IMR-90 (cell line): ENCODE results near the gene FAT1. TPM values are rescaled to one million over a fixed set of nuclear protein-coding genes. Genes with fewer than 3 reads are reported as not detected.

Source experiments
- ATAC-seq: fragments of 200-7000 bp; cut with Tn5 transposase; 2 replicates; pipeline ENCODE4 v1.9.1; 2020; ENCODE audit warnings: low read depth, mild to moderate bottlenecking, moderate library complexity
- BruUV-seq: library from RNA; stranded (reverse); fragments of 400-500 nt; replicated peaks from 2 replicates; lab custom pipeline; 2021; lab: Mats Ljungman, UMichigan
- CTCF ChIA-PET: fragments of 300-600 bp; formaldehyde crosslinking; extraction: SDS; loops from one replicate; lab custom pipeline; 2021; ENCODE audit warnings: antibody characterized with exemption; lab: Yijun Ruan, JAX
- POLR2A ChIA-PET: fragments of 300-600 bp; sonication (Branson Sonifier 250); formaldehyde crosslinking; loops from one replicate; lab custom pipeline; 2022; ENCODE audit warnings: antibody characterized with exemption; ENCODE audit not compliant: unreplicated experiment; lab: Charles Lee
- DNase-seq: peaks from one replicate; pipeline ENCODE4 v3.0.0; 2013
- H2AFZ ChIP-seq: replicated peaks from 2 replicates; pipeline ENCODE3; 2013; ENCODE audit warnings: low read length, mild to moderate bottlenecking; ENCODE audit not compliant: poor library complexity
- H2AK5ac ChIP-seq: 2 replicates; pipeline ENCODE4 v1.6.1; 2013; ENCODE audit warnings: low read depth, low read length, inconsistent platforms
- H2AK9ac ChIP-seq: replicated peaks from 2 replicates; pipeline ENCODE3; 2013; ENCODE audit warnings: mild to moderate bottlenecking, low read depth, low read length, moderate library complexity; ENCODE audit not compliant: poor library complexity
- H2BK120ac ChIP-seq: 2 replicates; pipeline ENCODE4 v1.6.1; 2013; ENCODE audit warnings: low read depth, low read length, inconsistent platforms
- H2BK15ac ChIP-seq: 3 replicates; pipeline ENCODE4 v1.6.1; 2013; ENCODE audit warnings: low read depth, low read length, inconsistent platforms
- H2BK20ac ChIP-seq: 2 replicates; pipeline ENCODE4 v1.6.1; 2013; ENCODE audit warnings: low read depth, mild to moderate bottlenecking, inconsistent platforms, low read length, moderate library complexity
- H2BK5ac ChIP-seq: 2 replicates; pipeline ENCODE4 v1.6.1; 2013; ENCODE audit warnings: mild to moderate bottlenecking, low read depth, low read length, inconsistent platforms; ENCODE audit not compliant: poor library complexity, severe bottlenecking
- H3K14ac ChIP-seq: replicated peaks from 2 replicates; pipeline ENCODE4 v1.6.1; 2013; ENCODE audit warnings: low read depth, low read length, inconsistent platforms
- H3K18ac ChIP-seq: 2 replicates; pipeline ENCODE4 v1.6.1; 2013; ENCODE audit warnings: low read depth, low read length, control low read depth
- H3K23ac ChIP-seq: 2 replicates; pipeline ENCODE4 v1.6.1; 2013; ENCODE audit warnings: low read depth, low read length, inconsistent platforms
- H3K27ac ChIP-seq: 2 replicates; pipeline ENCODE4 v1.5.1; 2013; ENCODE audit warnings: mild to moderate bottlenecking, control low read depth, low read length; ENCODE audit not compliant: insufficient read depth
- H3K27me3 ChIP-seq: 2 replicates; pipeline ENCODE4 v1.6.1; 2013; ENCODE audit warnings: low read length; ENCODE audit not compliant: control insufficient read depth, insufficient read depth
- H3K36me3 ChIP-seq: 2 replicates; pipeline ENCODE4 v1.6.1; 2013; ENCODE audit warnings: low read length, mixed read lengths; ENCODE audit not compliant: control insufficient read depth, insufficient read depth
- H3K4ac ChIP-seq: 2 replicates; pipeline ENCODE4 v1.6.1; 2013; ENCODE audit warnings: low read depth, low read length, inconsistent platforms
- H3K4me1 ChIP-seq: 2 replicates; pipeline ENCODE4 v1.6.1; 2013; ENCODE audit warnings: low read length, mixed read lengths; ENCODE audit not compliant: control insufficient read depth, insufficient read depth
- H3K4me2 ChIP-seq: 2 replicates; pipeline ENCODE4 v1.6.1; 2013; ENCODE audit warnings: low read depth, mild to moderate bottlenecking, control low read depth, low read length, moderate library complexity
- H3K4me3 ChIP-seq: 2 replicates; pipeline ENCODE4 v1.5.1; 2013; ENCODE audit warnings: low read depth, mild to moderate bottlenecking, control low read depth, low read length, moderate library complexity; ENCODE audit not compliant: insufficient read depth
- H3K56ac ChIP-seq: 2 replicates; pipeline ENCODE4 v1.6.1; 2013; ENCODE audit warnings: low read length, inconsistent platforms; ENCODE audit not compliant: insufficient read depth; ENCODE audit errors: extremely low read depth
- H3K79me1 ChIP-seq, 2 experiments: 2 replicates each; pipeline ENCODE4 v1.6.1; 2013; ENCODE audit warnings: low read length in 2 of 2, inconsistent platforms in 1 of 2, low read depth in 1 of 2
- H3K9ac ChIP-seq: 2 replicates; pipeline ENCODE4 v1.6.1; 2013; ENCODE audit warnings: low read depth, low read length, control low read depth
- H3K9me1 ChIP-seq: 2 replicates; pipeline ENCODE4 v1.6.1; 2013; ENCODE audit warnings: low read length, inconsistent platforms; ENCODE audit not compliant: insufficient read depth
- H3K9me3 ChIP-seq: 2 replicates; pipeline ENCODE4 v1.6.1; 2013; ENCODE audit warnings: low read length; ENCODE audit not compliant: control insufficient read depth, insufficient read depth
- H4K20me1 ChIP-seq: 2 replicates; pipeline ENCODE4 v1.6.1; 2013; ENCODE audit warnings: low read length, inconsistent platforms; ENCODE audit not compliant: insufficient read depth
- H4K5ac ChIP-seq: 2 replicates; pipeline ENCODE4 v1.6.1; 2013; ENCODE audit warnings: mild to moderate bottlenecking, low read depth, low read length, control low read depth
- H4K8ac ChIP-seq, 2 experiments: 2 replicates each; pipeline ENCODE4 v1.6.1; 2013; ENCODE audit warnings: low read depth in 2 of 2, low read length in 2 of 2, control low read depth in 1 of 2, inconsistent platforms in 1 of 2
- H4K91ac ChIP-seq: 2 replicates; pipeline ENCODE4 v1.6.1; 2013; ENCODE audit warnings: low read depth, low read length, inconsistent platforms; ENCODE audit not compliant: insufficient read depth
- BHLHE40 ChIP-seq: fragments of 150-350 bp; IDR thresholded peaks from 2 replicates; pipeline ENCODE4 v1.6.1; 2016; ENCODE audit warnings: mild to moderate bottlenecking, low read depth, low read length
- CHD1 ChIP-seq: IDR thresholded peaks from 2 replicates; pipeline ENCODE4 v1.6.1; 2012; ENCODE audit warnings: low read depth, low read length, improper control_type of control experiment
- FOS ChIP-seq: fragments of 150-350 bp; IDR thresholded peaks from 2 replicates; pipeline ENCODE4 v1.6.1; 2016; ENCODE audit warnings: low read depth, low read length
- MAFK ChIP-seq: IDR thresholded peaks from 2 replicates; pipeline ENCODE4 v1.6.1; 2012; ENCODE audit warnings: low read depth, low read length, improper control_type of control experiment
- MAZ ChIP-seq: IDR thresholded peaks from 2 replicates; pipeline ENCODE4 v1.6.1; 2012; ENCODE audit warnings: low read depth, mild to moderate bottlenecking, low read length, improper control_type of control experiment, moderate library complexity, borderline replicate concordance
- MXI1 ChIP-seq: IDR thresholded peaks from 2 replicates; pipeline ENCODE4 v1.6.1; 2012; ENCODE audit warnings: low read depth, mild to moderate bottlenecking, low read length, moderate library complexity, borderline replicate concordance
- NFE2L2 ChIP-seq: fragments of 150-350 bp; IDR thresholded peaks from 2 replicates; pipeline ENCODE4 v1.6.1; 2016; ENCODE audit warnings: low read depth, mild to moderate bottlenecking, low read length
- POLR2A ChIP-seq: IDR thresholded peaks from 2 replicates; pipeline ENCODE4 v1.6.1; 2012; ENCODE audit warnings: mild to moderate bottlenecking, low read depth, low read length
- RAD21 ChIP-seq: IDR thresholded peaks from 2 replicates; pipeline ENCODE4 v1.6.1; 2012; ENCODE audit warnings: low read length, improper control_type of control experiment
- RCOR1 ChIP-seq: IDR thresholded peaks from 2 replicates; pipeline ENCODE4 v1.6.1; 2012; ENCODE audit warnings: mild to moderate bottlenecking, low read length, improper control_type of control experiment; ENCODE audit not compliant: insufficient replicate concordance
- SMC3 ChIP-seq: fragments of 150-350 bp; IDR thresholded peaks from 2 replicates; pipeline ENCODE4 v1.6.1; 2016; ENCODE audit warnings: low read depth, mild to moderate bottlenecking, antibody characterized with exemption, low read length, moderate library complexity
- WGBS, 2 experiments: methylation state at CpG; one replicate each; pipeline versions ENCODE4 v1.1.5 to v1.1.7; 2013; ENCODE audit warnings: missing lambda C conversion rate in 2 of 2; ENCODE audit not compliant: insufficient read length in 1 of 2; ENCODE audit errors: extremely low coverage in 2 of 2; 5-methylcytosine and 5-hydroxymethylcytosine counted together
- dilution Hi-C: fragments of 300-500 bp; cut with HindIII; formaldehyde crosslinking; loops from one replicate; pipeline ENCODE4 v1.14.3; 2018; ENCODE audit warnings: low sequenced_read_pairs; ENCODE audit not compliant: unreplicated experiment
- in situ Hi-C: fragments of 300-500 bp; cut with MboI; formaldehyde crosslinking; loops from 3 replicates; pipeline ENCODE4 v1.14.3; 2019; ENCODE audit warnings: low sequenced_read_pairs, inconsistent platforms, mixed read lengths
- intact Hi-C: fragments of 100-400 bp; cut with micrococcal nuclease; formaldehyde crosslinking; loops from 2 replicates; pipeline ENCODE4 v1.10.0; 2022
- polyA plus RNA-seq, 3 experiments: library from polyadenylated mRNA; depleted of rRNA; stranded (reverse); fragments of >200 nt; gene quantifications; 2 replicates each; pipeline ENCODE4 v1.2.3, GENCODE V29; 2012; ENCODE audit warnings: low replicate concordance in 1 of 3
- total RNA-seq: library from RNA; depleted of rRNA; stranded (reverse); fragments of >200 nt; gene quantifications from 2 replicates; pipeline ENCODE4 v1.2.3, GENCODE V29; 2012
- TF ChIP-seq, protein P1 (sequence below): fragments of 150-350 bp; IDR thresholded peaks from 2 replicates; pipeline ENCODE4 v1.6.1; 2017; ENCODE audit warnings: mild to moderate bottlenecking, antibody characterized with exemption, low read length, low read depth
- TF ChIP-seq, protein P2 (sequence below): fragments of 150-350 bp; IDR thresholded peaks from 2 replicates; pipeline ENCODE4 v1.6.1; 2016; ENCODE audit warnings: low read depth, mild to moderate bottlenecking, low read length, moderate library complexity, borderline replicate concordance
- TF ChIP-seq, protein P3 (sequence below): conservative IDR thresholded peaks from 2 replicates; pipeline ENCODE4 v1.5.1; 2012; ENCODE audit warnings: mild to moderate bottlenecking, low read depth, low read length, improper control_type of control experiment

The FAT1 gene
- total and polyA plus RNA-seq, 2 of the 4 experiments (the other 2 are of a cell fraction): 156 to 519 TPM

- Histone ChIP-seq H3K4ac (no peak overlapping the region), H2BK20ac (no peak overlapping the region), H2BK15ac (no peak overlapping the region), H3K9me3 (no peaks in the 10 kb centered on the region), H3K9me1 (peaks cover 10% of the 10 kb centered on the region), H2BK5ac (peak overlapping the region; percentile 92), H3K4me1 (peaks cover 25% of the 10 kb centered on the region), H4K20me1 (peaks cover 49% of the 10 kb centered on the region; the same call in 1 of the 2 replicates), H3K23ac (no peak overlapping the region), H3K56ac (peak overlapping the region; percentile 78; the same call in 1 of the 2 replicates), H2AFZ (no peak overlapping the region), H3K79me1 (peaks cover 11 to 52% of the 10 kb centered on the region in 2 experiments), H2AK9ac (no peak overlapping the region), H3K4me3 (no peak overlapping the region), H3K27me3 (no peaks in the 10 kb centered on the region), H3K4me2 (peak overlapping the region; percentile 59; the same call in 1 of the 2 replicates), H3K18ac (no peak overlapping the region), H4K8ac (peak overlapping the region in 1 of 2 experiments; percentile 60; a peak in 1 of 4 replicates), H3K36me3 (peaks cover 20% of the 10 kb centered on the region), H3K14ac (no peak overlapping the region; the same call in 1 of the 2 replicates), H2BK120ac (peak overlapping the region; percentile 77; the same call in 1 of the 2 replicates), H3K27ac (no peak overlapping the region), H4K5ac (no peak overlapping the region), H3K9ac (no peak overlapping the region), H2AK5ac (no peak overlapping the region), H4K91ac (no peak overlapping the region)
- dilution Hi-C loops: no loop called here
- WGBS, 2 experiments: no CpG with 5 or more reads among the region's 1 CpG
- no TSS peak for BruUV-seq
- intact Hi-C loops: loop anchor here (2.0 kb wide), 1 partner anchor 48 kb away; no protein-coding TSS in a partner anchor
- in situ Hi-C loops: no loop called here
- ATAC-seq: peak; percentile 95
- DNase-seq: peak; percentile 98
- POLR2A ChIA-PET: interaction anchor here (0.6 kb wide), 1 partner anchor 23 kb away, joined by 3 read pairs; no protein-coding TSS in a partner anchor
- CTCF ChIA-PET: interaction anchor here (0.6 to 0.8 kb wide), 2 partner anchors 147 to 689 kb away, joined by 4 to 5 read pairs; no protein-coding TSS in a partner anchor
- 0 out of 2 replicates have a peak, but pooled peaks have one; percentile 18 for TF ChIP-seq FOS
- TF ChIP-seq RAD21: 0 out of 2 replicates have a peak, but pooled peaks have one; percentile 5
- peak; percentile 54; the same call in 1 of the 2 replicates for TF ChIP-seq MXI1
- peak; percentile 91 for TF ChIP-seq MAFK
- TF ChIP-seq NFE2L2: no peak
- TF ChIP-seq RCOR1: peak; percentile 99
- TF ChIP-seq MAZ: no peak
- no peak for TF ChIP-seq POLR2A
- TF ChIP-seq CHD1: no peak
- TF ChIP-seq, protein P1, sequence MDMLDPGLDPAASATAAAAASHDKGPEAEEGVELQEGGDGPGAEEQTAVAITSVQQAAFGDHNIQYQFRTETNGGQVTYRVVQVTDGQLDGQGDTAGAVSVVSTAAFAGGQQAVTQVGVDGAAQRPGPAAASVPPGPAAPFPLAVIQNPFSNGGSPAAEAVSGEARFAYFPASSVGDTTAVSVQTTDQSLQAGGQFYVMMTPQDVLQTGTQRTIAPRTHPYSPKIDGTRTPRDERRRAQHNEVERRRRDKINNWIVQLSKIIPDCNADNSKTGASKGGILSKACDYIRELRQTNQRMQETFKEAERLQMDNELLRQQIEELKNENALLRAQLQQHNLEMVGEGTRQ: no peak
- no peak; the same call in 1 of the 2 replicates for TF ChIP-seq BHLHE40
- TF ChIP-seq SMC3: peak; percentile 1; the same call in 1 of the 2 replicates
- TF ChIP-seq, protein P2, sequence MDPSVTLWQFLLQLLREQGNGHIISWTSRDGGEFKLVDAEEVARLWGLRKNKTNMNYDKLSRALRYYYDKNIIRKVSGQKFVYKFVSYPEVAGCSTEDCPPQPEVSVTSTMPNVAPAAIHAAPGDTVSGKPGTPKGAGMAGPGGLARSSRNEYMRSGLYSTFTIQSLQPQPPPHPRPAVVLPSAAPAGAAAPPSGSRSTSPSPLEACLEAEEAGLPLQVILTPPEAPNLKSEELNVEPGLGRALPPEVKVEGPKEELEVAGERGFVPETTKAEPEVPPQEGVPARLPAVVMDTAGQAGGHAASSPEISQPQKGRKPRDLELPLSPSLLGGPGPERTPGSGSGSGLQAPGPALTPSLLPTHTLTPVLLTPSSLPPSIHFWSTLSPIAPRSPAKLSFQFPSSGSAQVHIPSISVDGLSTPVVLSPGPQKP: no peak
- TF ChIP-seq, protein P3, sequence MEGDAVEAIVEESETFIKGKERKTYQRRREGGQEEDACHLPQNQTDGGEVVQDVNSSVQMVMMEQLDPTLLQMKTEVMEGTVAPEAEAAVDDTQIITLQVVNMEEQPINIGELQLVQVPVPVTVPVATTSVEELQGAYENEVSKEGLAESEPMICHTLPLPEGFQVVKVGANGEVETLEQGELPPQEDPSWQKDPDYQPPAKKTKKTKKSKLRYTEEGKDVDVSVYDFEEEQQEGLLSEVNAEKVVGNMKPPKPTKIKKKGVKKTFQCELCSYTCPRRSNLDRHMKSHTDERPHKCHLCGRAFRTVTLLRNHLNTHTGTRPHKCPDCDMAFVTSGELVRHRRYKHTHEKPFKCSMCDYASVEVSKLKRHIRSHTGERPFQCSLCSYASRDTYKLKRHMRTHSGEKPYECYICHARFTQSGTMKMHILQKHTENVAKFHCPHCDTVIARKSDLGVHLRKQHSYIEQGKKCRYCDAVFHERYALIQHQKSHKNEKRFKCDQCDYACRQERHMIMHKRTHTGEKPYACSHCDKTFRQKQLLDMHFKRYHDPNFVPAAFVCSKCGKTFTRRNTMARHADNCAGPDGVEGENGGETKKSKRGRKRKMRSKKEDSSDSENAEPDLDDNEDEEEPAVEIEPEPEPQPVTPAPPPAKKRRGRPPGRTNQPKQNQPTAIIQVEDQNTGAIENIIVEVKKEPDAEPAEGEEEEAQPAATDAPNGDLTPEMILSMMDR: no peak
Observed at GRCh38 chr4:186676531-186677161, 47.0 kb downstream of the FAT1 start.
